IPS-15b (cell line): ENCODE data around the gene PFKFB4.
"Not testable (repeated sequence)": the region's sequence is repeated elsewhere in the genome, so short reads cannot be mapped to it uniquely, and the experiment has no call there.

Experiments used
- H3K27me3 ChIP-seq: one replicate; pipeline ENCODE4 v1.6.1; 2013; ENCODE audit warnings: low read length; ENCODE audit not compliant: control insufficient read depth, insufficient read depth
- H3K36me3 ChIP-seq: one replicate; pipeline ENCODE4 v1.6.1; 2013; ENCODE audit warnings: low read length; ENCODE audit not compliant: control insufficient read depth, insufficient read depth
- H3K4me1 ChIP-seq: one replicate; pipeline ENCODE4 v1.6.1; 2013; ENCODE audit warnings: mild to moderate bottlenecking, low read length; ENCODE audit not compliant: control insufficient read depth, insufficient read depth
- H3K4me3 ChIP-seq: one replicate; pipeline ENCODE4 v1.5.1; 2013; ENCODE audit warnings: low read depth, low read length
- H3K9ac ChIP-seq: one replicate; pipeline ENCODE4 v1.6.1; 2013; ENCODE audit warnings: low read depth, mild to moderate bottlenecking, low read length
- H3K9me3 ChIP-seq: one replicate; pipeline ENCODE4 v1.6.1; 2013; ENCODE audit warnings: mild to moderate bottlenecking, low read length; ENCODE audit not compliant: control insufficient read depth, insufficient read depth

Gene PFKFB4

DNA sequence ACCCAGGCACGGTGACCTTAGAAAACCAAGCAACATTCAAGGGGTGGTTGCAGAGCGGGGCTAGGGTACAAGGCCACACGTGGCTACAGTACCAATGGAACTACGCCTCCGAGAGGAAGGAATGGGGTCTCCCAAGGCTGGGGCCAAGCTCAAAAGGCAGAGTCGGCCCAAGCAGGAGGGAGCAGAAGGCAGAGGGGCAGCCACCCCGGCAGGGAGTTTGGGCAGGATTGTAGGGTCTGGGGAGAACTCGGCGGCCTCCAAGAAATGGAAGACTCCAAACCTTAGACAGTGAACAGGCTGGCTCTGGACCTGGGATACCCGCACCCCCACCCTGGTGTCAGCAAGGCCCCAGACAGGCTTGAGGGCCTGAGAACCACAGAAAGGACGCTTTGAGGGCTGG, 81.4 kb downstream of the PFKFB4 start:
- H3K9ac ChIP-seq: peak overlapping the region; percentile 14
- H3K9me3 ChIP-seq: no peaks in the 10 kb centered on the region
- H3K27me3 ChIP-seq: no peaks in the 10 kb centered on the region
- H3K4me3 ChIP-seq: no peak overlapping the region
- H3K4me1 ChIP-seq: peaks cover 16% of the 10 kb centered on the region
- peaks cover 22% of the 10 kb centered on the region for H3K36me3 ChIP-seq

DNA sequence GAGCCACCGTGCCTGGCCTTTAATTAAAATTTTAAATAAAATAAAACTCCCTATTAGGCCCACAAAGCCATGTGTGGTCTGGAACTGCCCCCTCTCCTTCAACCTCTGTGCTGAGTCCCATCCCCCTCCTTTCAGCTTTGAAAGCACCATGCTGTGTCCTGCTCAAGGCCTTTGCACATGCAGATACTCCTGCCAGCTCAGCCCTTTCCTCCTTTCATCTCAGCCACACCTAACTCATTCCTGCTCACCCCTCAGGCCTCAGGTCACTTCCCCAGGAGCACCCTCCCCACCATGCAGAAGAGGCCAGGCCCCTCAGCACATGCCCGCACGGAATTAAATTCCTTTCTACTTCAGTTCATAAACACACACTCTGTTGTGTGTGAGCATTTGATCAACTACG, 82.0 kb downstream of the PFKFB4 start:
- H3K4me1 ChIP-seq: peaks cover 16% of the 10 kb centered on the region
- no peaks in the 10 kb centered on the region for H3K9me3 ChIP-seq
- H3K4me3 ChIP-seq: no peak overlapping the region
- H3K9ac ChIP-seq: peak overlapping the region; percentile 14
- H3K36me3 ChIP-seq: peaks cover 23% of the 10 kb centered on the region
- H3K27me3 ChIP-seq: no peaks in the 10 kb centered on the region

DNA sequence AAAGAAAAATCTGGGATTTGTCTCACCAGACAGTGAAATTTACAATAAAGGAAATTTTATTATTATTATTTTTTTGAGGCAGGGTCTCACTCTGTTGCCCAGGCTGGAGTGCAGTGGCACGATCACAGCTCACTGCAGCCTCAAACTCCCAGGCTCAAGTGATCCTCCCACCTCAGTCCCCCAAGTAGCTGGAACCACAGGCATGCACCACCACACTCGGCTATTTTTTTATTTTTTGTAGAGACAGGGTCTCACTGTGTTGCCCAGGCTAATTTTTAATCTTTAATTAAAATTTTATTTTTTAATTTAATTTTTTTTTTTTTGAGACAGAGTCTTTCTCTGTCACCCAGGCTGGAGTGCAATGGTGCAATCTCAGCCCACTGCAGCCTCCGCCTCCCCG, 82.6 kb downstream of the PFKFB4 start:
- not testable (repeated sequence) for H3K4me3 ChIP-seq, H3K9me3 ChIP-seq, H3K9ac ChIP-seq, H3K27me3 ChIP-seq
- Histone ChIP-seq H3K4me1 (peaks cover 16% of the 10 kb centered on the region), H3K36me3 (peaks cover 26% of the 10 kb centered on the region)

DNA sequence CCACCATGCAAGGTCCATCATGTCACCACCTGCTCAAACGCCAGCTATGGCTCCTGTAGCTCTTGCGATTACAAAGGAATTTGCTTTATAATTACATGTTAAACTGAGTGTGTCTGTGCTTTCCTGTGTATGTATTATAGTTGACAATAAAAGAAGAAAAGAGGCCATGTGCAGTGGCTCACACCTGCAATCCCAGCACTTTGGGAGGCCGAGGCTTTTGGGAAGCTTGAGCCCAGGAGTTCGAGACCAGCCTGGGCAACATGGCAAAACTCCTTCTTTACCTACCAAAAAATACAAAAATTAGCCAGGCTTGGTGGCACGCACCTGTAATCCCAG, 83.0 kb downstream of the PFKFB4 start:
- Histone ChIP-seq H3K9ac (peak overlapping the region; percentile 28), H3K27me3 (no peaks in the 10 kb centered on the region), H3K9me3 (no peaks in the 10 kb centered on the region), H3K4me1 (peaks cover 16% of the 10 kb centered on the region), H3K36me3 (peaks cover 25% of the 10 kb centered on the region), H3K4me3 (peak overlapping the region; percentile 81)

DNA sequence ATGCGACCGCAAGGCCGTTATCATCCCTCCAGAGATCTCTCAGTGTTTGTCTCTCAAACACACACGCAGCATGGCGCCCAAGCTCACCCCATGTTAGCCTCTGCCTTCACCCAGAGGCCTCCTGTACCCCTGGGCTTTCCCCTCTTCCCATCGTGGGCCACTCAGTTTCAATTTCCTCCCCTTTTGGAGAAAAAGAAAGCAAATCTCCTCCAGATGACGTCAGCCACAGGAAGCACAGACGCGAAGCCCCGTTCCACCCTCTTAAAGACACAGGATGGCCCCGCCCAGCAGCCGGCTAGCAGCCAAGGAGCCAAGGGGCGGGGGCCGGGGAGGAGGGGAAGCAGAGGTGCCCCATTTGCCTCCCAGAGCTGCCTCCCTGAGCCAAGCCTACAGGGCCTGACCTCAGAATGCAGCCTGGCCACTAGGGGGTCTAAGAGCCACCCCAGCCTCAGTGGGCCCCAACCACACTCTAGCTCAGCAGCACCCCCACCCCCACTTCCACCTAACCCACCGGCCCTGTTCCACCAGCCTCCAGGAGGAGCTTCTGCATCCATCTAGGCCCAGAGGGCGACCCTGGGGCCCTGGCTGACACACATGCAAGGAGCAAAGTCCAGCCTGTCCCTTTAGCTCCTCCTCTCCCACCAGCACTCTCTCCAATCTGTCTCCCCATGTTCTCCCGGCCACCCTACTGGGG, 83.5 kb downstream of the PFKFB4 start:
- peak overlapping the region; percentile 81 for H3K4me3 ChIP-seq
- peaks cover 16% of the 10 kb centered on the region for H3K4me1 ChIP-seq
- peak overlapping the region; percentile 70 for H3K9ac ChIP-seq
- H3K9me3 ChIP-seq: no peaks in the 10 kb centered on the region
- H3K27me3 ChIP-seq: no peaks in the 10 kb centered on the region
- peaks cover 29% of the 10 kb centered on the region for H3K36me3 ChIP-seq

DNA sequence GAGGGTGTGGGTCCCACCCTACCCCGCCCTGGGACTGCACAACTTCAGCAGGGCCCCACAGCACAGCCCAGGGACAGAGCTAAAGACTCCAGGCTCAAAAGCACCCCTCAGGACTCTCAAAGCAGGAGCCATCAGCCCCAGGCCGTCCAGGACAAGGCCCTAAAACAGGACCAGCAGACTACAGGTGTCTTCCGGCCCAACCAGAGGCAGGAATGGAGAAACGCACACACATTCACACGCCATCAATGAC, 84.0 kb downstream of the PFKFB4 start:
- H3K9ac ChIP-seq: peak overlapping the region; percentile 70

DNA sequence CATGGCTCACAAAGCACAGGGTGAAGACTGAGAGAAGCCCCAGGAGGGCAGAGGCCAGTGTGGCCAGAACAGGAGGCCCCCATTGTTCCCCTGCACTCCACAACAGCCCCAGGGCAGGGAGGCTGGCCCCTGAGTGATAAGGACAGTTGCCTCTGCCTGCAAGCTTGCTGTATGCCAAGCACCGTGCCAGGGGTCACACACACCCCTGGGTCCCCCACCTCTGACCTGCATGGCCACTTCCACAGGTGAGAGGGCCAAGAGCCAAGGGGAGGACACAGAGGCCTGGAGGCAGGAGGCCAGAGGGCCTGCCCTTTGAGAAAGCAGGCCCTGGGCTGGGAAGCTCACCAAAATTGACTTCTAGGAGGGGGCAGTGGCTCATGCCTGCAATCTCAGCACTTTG, 86.3 kb downstream of the PFKFB4 start:
- no peaks in the 10 kb centered on the region for H3K27me3 ChIP-seq
- H3K36me3 ChIP-seq: peaks cover 40% of the 10 kb centered on the region
- no peak overlapping the region for H3K4me3 ChIP-seq
- H3K9ac ChIP-seq: no peak overlapping the region
- H3K9me3 ChIP-seq: no peaks in the 10 kb centered on the region
- H3K4me1 ChIP-seq: peaks cover 15% of the 10 kb centered on the region

More for the DNA sequence above, 84.0 kb downstream of the PFKFB4 start:
- peaks cover 16% of the 10 kb centered on the region for H3K4me1 ChIP-seq
- peaks cover 29% of the 10 kb centered on the region for H3K36me3 ChIP-seq
- no peaks in the 10 kb centered on the region for H3K9me3 ChIP-seq
- H3K27me3 ChIP-seq: no peaks in the 10 kb centered on the region
- peak overlapping the region; percentile 81 for H3K4me3 ChIP-seq

DNA sequence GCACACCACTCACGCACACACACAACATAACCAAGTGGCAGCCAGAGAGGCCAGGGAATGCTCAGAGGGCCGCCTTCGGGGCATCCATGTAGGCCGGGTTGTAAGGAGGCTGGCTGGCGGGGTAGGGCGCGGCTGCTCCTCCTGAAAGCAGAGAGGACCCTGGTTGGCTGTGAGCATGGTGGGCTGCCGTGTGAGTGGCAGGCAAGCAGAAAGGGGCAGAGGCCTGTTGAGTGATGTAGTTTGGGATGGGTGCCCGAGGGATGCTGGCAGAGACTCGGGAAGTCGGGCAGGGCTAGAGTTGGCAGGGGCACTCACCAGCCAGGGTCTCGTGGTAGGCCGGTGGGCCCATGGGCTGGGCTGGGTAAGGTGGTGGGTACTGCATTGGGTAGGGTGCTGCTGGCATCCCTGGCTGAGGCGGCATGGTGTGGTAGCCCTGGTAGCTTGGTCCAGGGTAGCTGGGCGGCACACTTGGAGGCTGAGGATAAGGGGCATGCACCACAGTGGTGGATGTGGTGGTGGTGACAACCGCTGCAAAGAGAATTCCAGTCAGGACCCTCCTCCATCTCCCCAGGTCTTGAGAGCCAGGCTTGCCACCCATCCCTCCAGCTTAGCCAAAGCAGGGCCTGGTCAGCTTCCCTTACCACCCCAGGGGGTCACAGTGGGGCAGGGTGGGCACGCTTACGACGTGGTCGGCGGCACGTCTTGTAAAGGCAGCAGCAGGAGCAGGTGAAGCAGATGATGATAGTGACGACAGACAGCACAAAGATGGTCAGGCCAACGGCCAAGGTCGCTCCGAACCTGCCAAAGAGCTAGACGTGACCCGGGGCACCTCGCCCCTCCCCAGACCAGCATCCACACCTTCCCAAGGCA, 87.3 kb downstream of the PFKFB4 start:
- H3K4me3 ChIP-seq: no peak overlapping the region
- no peak overlapping the region for H3K9ac ChIP-seq
- no peaks in the 10 kb centered on the region for H3K27me3 ChIP-seq
- H3K9me3 ChIP-seq: no peaks in the 10 kb centered on the region
- H3K4me1 ChIP-seq: peaks cover 9% of the 10 kb centered on the region
- peaks cover 45% of the 10 kb centered on the region for H3K36me3 ChIP-seq

DNA sequence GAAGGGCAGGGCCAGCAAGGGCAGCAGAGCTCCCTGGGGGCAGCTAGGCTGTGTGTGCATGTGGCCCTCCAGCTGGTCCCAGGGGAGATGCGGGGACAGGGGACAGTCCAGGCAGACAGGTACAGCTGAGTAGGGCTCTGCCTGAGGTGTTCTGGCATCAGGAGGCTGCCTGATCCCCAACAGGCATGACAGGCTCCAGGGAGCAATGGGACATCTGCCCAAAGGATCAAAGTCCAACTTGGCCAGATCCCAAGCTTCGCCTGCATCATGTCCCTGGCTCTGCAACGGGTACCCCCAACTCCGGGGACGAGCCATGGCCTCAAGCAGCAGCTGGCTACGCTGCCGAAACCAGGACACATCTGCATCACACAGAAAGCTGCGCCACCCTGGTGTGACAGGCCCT, 88.3 kb downstream of the PFKFB4 start:
- Histone ChIP-seq H3K4me1 (peaks cover 7% of the 10 kb centered on the region), H3K4me3 (no peak overlapping the region), H3K9ac (no peak overlapping the region), H3K27me3 (no peaks in the 10 kb centered on the region), H3K36me3 (peaks cover 46% of the 10 kb centered on the region), H3K9me3 (no peaks in the 10 kb centered on the region)
